Esophagus mucosa (tissue), 1 donor: ENCODE data around the gene KRT76. TPM values are rescaled to one million over a fixed set of nuclear protein-coding genes. Genes with fewer than 3 reads are reported as not detected.

Experiments used
- ATAC-seq: fragments of 200-7000 bp; cut with Tn5 transposase; one replicate; pipeline ENCODE4 v1.9.1; 2020
- total RNA-seq: library from RNA; stranded (reverse); gene quantifications from one replicate; pipeline ENCODE4 v1.2.4, GENCODE V29; 2023
- donor health status: DM: yes; HTN: yes; CAD: no.

The KRT76 gene
- total RNA-seq, result 0.08 TPM

- no peak for ATAC-seq
These were observed at the start of gene KRT76 for GRCh38 chr12:52776913-52777395. Gene KRT76, minus strand, starts transcription at chr12:52777345. Its CDS starts 54 bp downstream, at chr12:52777291.

- no peak for ATAC-seq
These were observed 48.8 kb upstream of the KRT76 start for GRCh38 chr12:52825961-52826360.

- no peak for ATAC-seq
These were observed 47.7 kb upstream of the KRT76 start for GRCh38 chr12:52824741-52825410.

GRCh38 chr12:52823761-52824450 is 46.8 kb upstream of the KRT76 start:
- ATAC-seq, result no peak

GRCh38 chr12:52822771-52823510 is 45.8 kb upstream of the KRT76 start:
- ATAC-seq, result no peak

- ATAC-seq, result peak; percentile 26
These were observed 44.9 kb upstream of the KRT76 start for GRCh38 chr12:52821826-52822660.

- no peak for ATAC-seq
These were observed 44.1 kb upstream of the KRT76 start for GRCh38 chr12:52821071-52821730.

- no peak for ATAC-seq
These were observed 43.4 kb upstream of the KRT76 start for GRCh38 chr12:52820521-52820920.

- no peak for ATAC-seq
These were observed 42.8 kb upstream of the KRT76 start for GRCh38 chr12:52819731-52820510.

- no peak for ATAC-seq
These were observed 41.8 kb upstream of the KRT76 start for GRCh38 chr12:52818887-52819420.

- ATAC-seq, result peak; percentile 44
These were observed 41.2 kb upstream of the KRT76 start for GRCh38 chr12:52818388-52818787.

- ATAC-seq, result no peak
These were observed 40.6 kb upstream of the KRT76 start for GRCh38 chr12:52817699-52818238.

- ATAC-seq, result no peak
These were observed 40.0 kb upstream of the KRT76 start for GRCh38 chr12:52817003-52817698.

GRCh38 chr12:52815676-52816588 is 38.8 kb upstream of the KRT76 start:
- ATAC-seq, result no peak

GRCh38 chr12:52815161-52815560 is 38.0 kb upstream of the KRT76 start:
- ATAC-seq, result no peak

- ATAC-seq, result no peak
These were observed 37.6 kb upstream of the KRT76 start for GRCh38 chr12:52814710-52815155.

- peak; percentile 61 for ATAC-seq
These were observed 37.0 kb upstream of the KRT76 start, which contains the start of gene KRT4 for GRCh38 chr12:52813885-52814709. Gene KRT4, minus strand, starts transcription at chr12:52814116. Its CDS starts 58 bp downstream, at chr12:52814058.
